NT2/D1 (cell line): Measurements from ENCODE around the gene SP100.
A peak's percentile ranks its signal among the peaks of the same experiment; 100 is the strongest.
"Not testable (repeated sequence)": the region's sequence is repeated elsewhere in the genome, so short reads cannot be mapped to it uniquely, and the experiment has no call there.

Experiments
- DNase-seq: peaks from one replicate; pipeline ENCODE4 v3.0.0-alpha.2; 2011; ENCODE audit warnings: low read depth, low spot score
- H3K27me3 ChIP-seq: 2 replicates; pipeline ENCODE4 v1.6.0; 2011; ENCODE audit warnings: mild to moderate bottlenecking; ENCODE audit not compliant: insufficient read length, insufficient read depth
- H3K36me3 ChIP-seq: 2 replicates; pipeline ENCODE4 v1.6.1; 2011; ENCODE audit warnings: mild to moderate bottlenecking, low read length, mixed read lengths; ENCODE audit not compliant: insufficient read depth, insufficient read length
- H3K4me1 ChIP-seq: 2 replicates; pipeline ENCODE4 v1.5.1; 2011; ENCODE audit not compliant: insufficient read depth, insufficient read length
- H3K4me3 ChIP-seq: 2 replicates; pipeline ENCODE4 v1.5.1; 2011; ENCODE audit warnings: low read depth; ENCODE audit not compliant: insufficient read length
- H3K9ac ChIP-seq: 2 replicates; pipeline ENCODE4 v1.6.0; 2011; ENCODE audit warnings: low read depth; ENCODE audit not compliant: insufficient read length
- H3K9me3 ChIP-seq: 2 replicates; pipeline ENCODE4 v1.5.1; 2011; ENCODE audit warnings: mild to moderate bottlenecking, low read length; ENCODE audit not compliant: insufficient read depth
- SUZ12 ChIP-seq: IDR thresholded peaks from 2 replicates; pipeline ENCODE4 v1.6.1; 2011; ENCODE audit not compliant: insufficient read length, insufficient read depth; ENCODE audit errors: extremely low read depth
- YY1 ChIP-seq: IDR thresholded peaks from 2 replicates; pipeline ENCODE4 v1.6.1; 2011; ENCODE audit not compliant: insufficient read length, insufficient read depth
- ZNF274 ChIP-seq: IDR thresholded peaks from 2 replicates; pipeline ENCODE4 v1.6.1; 2011; ENCODE audit warnings: mild to moderate bottlenecking, low read depth, low read length

Gene SP100

DNA sequence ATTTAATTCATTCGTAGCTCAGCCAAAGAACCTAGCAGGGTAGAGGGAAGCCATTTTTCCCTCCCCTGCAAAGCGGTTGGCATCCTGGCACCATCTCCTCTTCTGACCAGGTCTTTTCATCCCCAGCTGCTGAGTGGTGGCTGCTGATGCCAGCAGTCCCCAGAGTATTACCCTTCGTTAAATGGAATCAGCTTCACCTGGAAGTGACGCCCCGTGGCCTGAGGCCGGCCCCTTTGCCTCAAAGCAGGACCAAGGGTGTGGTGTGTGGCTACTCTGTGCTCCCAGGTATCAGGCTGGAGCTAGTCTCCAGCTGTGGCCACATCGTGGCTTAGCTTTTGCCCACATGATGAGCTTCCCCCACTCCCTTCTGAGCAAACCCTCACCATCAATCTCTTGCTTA is 12.3 kb upstream of the SP100 start:
- peaks cover 25% of the 10 kb centered on the region for H3K36me3 ChIP-seq
- H3K27me3 ChIP-seq = no peaks in the 10 kb centered on the region
- DNase-seq = no peak
- TF ChIP-seq ZNF274 = no peak
- no peak for TF ChIP-seq YY1
- no peak for TF ChIP-seq SUZ12
- no peak overlapping the region for H3K4me3 ChIP-seq
- no peaks in the 10 kb centered on the region for H3K4me1 ChIP-seq
- H3K9ac ChIP-seq = no peak overlapping the region
- no peaks in the 10 kb centered on the region for H3K9me3 ChIP-seq

DNA sequence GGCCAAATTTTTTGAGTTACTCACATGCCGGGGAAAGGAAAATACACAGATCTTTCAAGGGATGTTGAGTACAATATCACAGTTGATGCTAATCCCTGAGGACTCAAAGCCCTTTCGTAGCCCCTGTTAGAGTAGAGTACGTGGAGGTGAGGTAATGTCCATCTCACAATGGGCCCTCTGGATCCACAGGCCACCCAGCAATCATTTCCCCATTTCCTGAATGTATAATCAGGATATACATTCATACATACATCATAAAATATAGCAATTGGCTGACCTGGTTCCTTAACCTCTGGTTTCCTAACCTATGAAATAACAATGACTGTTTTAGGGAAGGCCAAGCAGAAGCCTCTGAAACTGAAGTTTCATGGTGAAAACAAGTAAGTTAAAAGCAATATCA is 10.2 kb upstream of the SP100 start:
- no peak overlapping the region for H3K9ac ChIP-seq
- DNase-seq = no peak
- no peaks in the 10 kb centered on the region for H3K9me3 ChIP-seq
- peaks cover 17% of the 10 kb centered on the region for H3K27me3 ChIP-seq
- TF ChIP-seq YY1 (no peak), ZNF274 (no peak)
- H3K36me3 ChIP-seq = peaks cover 18% of the 10 kb centered on the region
- H3K4me1 ChIP-seq = no peaks in the 10 kb centered on the region
- no peak overlapping the region for H3K4me3 ChIP-seq

DNA sequence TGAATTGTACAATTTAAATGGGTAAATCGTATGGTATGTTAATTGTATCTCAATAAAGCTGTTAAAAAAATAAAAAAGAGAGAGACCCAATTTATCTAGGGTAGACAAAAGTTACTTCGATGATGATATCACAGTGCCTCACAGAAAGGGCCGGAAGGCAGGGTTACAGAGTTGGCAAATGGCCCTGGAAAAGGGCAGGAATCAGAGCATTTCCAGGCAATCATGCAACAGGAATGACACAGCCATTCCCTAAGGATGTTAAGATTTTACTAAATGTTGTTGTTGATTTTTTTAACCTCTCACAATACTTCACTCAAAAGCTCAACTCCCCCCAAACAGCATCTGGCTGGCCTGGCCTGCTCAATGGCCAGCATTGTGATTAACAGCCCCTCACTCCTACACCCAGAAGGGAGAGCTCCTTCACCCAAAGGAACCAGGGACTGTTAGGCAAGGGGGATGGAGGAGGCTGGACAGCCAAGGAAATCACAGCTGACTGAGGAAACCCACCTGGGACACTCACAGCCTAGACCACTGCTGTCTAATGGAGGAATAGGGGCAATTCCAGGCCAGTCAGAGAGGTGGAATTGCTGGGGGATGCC is 7.7 kb upstream of the SP100 start:
- peaks cover 4% of the 10 kb centered on the region for H3K4me1 ChIP-seq
- H3K27me3 ChIP-seq = peaks cover 42% of the 10 kb centered on the region
- DNase-seq = no peak
- TF ChIP-seq ZNF274 = no peak
- no peak for TF ChIP-seq SUZ12
- no peak for TF ChIP-seq YY1
- peaks cover 15% of the 10 kb centered on the region for H3K36me3 ChIP-seq
- H3K9ac ChIP-seq = no peak overlapping the region
- H3K4me3 ChIP-seq = no peak overlapping the region
- H3K9me3 ChIP-seq = no peaks in the 10 kb centered on the region

DNA sequence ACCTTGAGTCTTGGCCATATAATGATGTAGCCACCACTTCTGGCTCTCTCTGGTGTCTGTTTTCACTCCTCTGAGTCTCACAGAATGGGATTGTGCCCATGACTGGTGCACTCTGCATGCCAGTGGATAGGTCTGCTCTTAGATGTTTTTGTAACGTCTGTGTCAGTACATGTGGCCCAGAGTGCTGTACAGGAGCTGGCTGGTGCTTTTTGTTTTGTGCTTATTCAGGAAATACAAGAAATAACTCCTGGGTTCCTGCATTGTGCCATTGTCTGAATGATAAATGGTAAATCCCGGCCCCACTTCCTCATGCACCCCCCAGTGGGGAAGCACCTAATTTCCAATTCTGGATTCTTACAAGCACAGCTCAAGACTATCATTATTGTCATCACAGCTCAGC is 6.7 kb upstream of the SP100 start:
- not testable (repeated sequence) for DNase-seq, H3K36me3 ChIP-seq, H3K9me3 ChIP-seq, H3K9ac ChIP-seq, H3K4me1 ChIP-seq, H3K4me3 ChIP-seq
- H3K27me3 ChIP-seq = peaks cover 44% of the 10 kb centered on the region

DNA sequence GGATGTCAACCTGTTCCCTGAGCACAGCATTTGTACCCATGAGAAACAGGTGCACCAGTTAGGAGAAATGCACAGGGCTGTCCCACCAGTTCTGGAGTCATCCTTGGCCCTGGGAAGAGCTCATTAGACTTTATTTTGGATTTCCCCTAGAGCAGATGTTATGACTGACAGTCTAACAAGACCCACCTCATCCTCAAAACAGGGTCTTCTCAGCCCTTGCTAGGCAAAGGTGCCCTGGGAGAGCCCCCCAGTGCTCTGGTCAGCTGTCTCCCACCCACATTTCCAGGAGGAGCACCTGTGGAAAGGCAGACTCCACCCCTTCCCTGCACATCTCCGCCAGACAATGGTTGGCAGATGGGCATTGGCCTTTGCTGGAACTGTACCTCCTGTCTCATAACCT is 5.7 kb upstream of the SP100 start:
- H3K4me3 ChIP-seq = no peak overlapping the region
- peaks cover 4% of the 10 kb centered on the region for H3K4me1 ChIP-seq
- DNase-seq = no peak
- H3K9ac ChIP-seq = no peak overlapping the region
- no peaks in the 10 kb centered on the region for H3K9me3 ChIP-seq
- no peak for TF ChIP-seq ZNF274
- TF ChIP-seq YY1 = no peak
- TF ChIP-seq SUZ12 = no peak
- peaks cover 49% of the 10 kb centered on the region for H3K27me3 ChIP-seq
- H3K36me3 ChIP-seq = peaks cover 1% of the 10 kb centered on the region

DNA sequence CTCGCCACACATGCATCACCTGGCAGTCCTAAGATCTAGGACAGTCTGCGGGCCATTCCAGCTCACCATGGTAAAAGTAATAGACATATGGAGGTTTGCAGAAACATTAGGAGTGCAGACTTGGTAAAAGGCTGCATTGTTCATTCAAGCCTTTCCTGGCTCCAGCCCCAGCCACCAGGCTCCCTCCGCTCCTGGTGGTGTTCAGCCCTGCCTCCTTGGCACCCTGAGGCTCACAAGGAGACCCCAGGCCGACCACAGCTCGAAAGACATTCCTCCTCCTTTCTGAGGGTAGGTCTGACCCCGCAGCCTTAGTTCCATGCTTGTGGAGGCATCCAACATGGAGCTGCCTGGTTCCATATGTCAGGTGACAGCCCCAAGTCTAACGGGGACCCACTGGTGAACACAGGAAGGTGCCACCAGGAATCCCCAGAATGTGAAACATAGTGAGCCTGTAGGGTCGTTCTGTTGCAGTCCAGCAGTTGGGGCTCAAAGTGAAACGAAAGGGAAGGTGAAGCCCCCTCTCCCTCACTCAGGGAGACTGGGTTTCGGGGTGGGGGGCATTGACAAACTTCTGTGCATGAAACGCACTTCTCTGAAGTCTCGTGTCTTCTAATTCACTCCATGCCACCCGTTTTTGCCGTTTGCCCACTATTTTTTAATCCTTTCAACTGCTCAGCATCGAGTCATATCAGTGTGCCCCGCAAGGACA is 5.0 kb upstream of the SP100 start:
- no peaks in the 10 kb centered on the region for H3K36me3 ChIP-seq
- H3K27me3 ChIP-seq = peaks cover 49% of the 10 kb centered on the region
- peak overlapping the region; percentile 79 for H3K9ac ChIP-seq
- H3K4me3 ChIP-seq = peak overlapping the region; percentile 62
- no peaks in the 10 kb centered on the region for H3K9me3 ChIP-seq
- peaks cover 4% of the 10 kb centered on the region for H3K4me1 ChIP-seq
- TF ChIP-seq YY1 = no peak
- TF ChIP-seq SUZ12 = no peak
- TF ChIP-seq ZNF274 = no peak
- no peak for DNase-seq

DNA sequence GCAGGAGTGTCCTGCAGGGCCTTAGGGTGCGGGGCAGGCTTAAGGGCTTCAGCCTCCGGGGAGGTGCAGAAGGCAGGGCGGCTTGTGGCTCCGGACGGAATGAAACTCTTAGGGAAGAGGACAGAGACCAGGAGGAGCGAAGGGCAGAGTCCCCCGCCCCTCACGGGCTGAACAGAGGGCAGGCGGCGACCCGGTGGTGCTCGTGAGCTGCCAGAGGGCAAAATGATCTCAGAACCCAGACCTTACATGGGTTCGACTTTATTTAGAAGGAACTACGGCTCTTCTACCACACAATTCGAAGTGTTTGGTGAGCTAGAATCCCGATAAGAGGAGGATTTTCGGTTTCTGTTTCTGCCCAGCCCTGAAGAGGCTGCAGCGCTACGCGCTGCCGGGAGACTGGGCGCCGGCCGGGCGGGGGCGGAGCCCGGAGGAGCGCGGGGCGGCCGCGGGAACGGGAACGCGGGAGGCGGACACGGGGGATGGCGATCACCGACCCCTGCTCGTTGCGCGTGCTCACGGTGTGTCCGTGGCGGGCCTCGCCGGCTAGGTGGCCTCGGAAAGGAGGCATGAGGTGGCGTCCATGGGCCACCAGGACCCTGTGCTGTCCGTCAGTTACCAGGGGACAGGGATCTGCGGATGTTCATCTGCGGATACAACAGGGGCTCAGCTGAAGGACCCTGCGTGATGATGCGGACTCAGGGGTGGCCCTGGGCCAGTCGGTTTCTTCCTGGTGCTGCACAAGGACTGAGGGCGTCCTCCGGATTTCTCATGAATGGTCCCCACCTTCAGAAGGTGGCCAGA is 4.2 kb upstream of the SP100 start:
- Histone ChIP-seq H3K9ac (peak overlapping the region; percentile 79), H3K4me1 (peaks cover 4% of the 10 kb centered on the region), H3K36me3 (no peaks in the 10 kb centered on the region), H3K4me3 (peak overlapping the region; percentile 62), H3K27me3 (peaks cover 49% of the 10 kb centered on the region), H3K9me3 (no peaks in the 10 kb centered on the region)
- DNase-seq = peak; percentile 30
- no peak for TF ChIP-seq ZNF274
- no peak for TF ChIP-seq SUZ12
- no peak for TF ChIP-seq YY1
